Measurements from ENCODE around the gene HDAC3.

The HDAC3 gene

DNA sequence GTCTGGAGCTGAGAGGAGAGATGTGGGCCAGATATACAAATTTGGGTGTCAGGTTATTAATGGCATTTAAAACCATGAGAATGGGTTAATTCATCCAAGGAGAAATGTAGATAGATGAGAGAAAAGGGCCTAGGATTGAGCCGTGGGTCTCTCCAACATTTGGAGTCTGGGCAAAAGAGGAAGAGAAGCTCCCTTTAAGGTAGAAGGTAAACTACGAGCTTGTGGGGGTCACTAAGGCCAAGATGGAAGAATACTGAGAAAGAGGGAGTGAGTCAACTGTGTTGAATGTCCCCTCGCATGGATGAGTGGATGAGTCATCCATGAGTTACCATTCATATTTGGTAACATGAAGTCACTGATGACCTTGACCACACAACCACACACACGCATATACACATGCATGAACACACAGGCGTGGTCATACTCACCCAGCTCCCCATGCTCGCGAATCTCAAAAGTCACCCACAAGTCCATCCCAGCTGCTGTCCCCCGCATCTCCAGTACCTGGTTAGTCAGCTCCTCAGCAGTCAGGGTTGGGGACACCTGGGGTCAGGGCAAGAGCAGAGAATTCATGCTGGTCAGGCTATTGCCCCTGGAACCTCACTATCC, 21.4 kb upstream of the HDAC3 start:
- DNase-seq, result no peak

DNA sequence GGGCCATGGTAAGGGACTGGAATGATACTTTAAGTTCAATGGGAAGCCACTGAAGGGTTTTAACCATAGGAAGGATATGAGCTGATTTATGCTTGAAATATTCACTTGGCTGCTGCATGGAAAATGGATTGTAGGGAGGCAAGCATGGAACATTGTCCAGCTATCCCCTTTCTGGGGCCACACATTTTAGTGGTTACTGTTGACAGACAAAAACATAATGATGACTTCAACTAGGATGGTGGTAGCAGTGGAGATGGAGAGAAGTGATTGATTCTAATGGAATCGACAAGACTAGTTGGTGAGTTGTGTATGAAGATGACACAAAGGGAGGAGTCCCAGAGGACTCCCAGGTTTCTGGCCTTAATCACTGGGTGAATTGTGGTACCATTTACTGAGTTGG, 20.8 kb upstream of the HDAC3 start:
- DNase-seq, result no peak

DNA sequence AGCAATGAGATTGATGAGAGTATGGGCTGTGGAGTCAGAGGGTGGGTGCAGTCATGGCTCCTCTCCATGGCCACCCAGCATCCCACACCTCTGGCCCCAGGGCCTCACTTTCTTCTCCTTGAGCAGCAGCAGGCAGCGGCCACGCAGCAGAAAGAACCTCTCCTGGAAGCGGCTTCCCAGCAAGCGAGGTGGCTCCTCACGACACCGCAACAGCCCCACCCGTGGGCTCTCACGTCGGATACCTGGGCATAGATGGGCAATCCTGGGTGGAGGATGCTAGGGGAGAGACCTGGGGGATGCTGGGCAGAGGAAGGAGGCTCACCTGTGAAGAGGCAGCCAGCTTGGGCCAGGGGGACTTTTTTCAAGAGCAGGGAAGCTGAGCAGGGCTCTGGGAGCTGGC, 19.7 kb upstream of the HDAC3 start:
- no peak for DNase-seq

DNA sequence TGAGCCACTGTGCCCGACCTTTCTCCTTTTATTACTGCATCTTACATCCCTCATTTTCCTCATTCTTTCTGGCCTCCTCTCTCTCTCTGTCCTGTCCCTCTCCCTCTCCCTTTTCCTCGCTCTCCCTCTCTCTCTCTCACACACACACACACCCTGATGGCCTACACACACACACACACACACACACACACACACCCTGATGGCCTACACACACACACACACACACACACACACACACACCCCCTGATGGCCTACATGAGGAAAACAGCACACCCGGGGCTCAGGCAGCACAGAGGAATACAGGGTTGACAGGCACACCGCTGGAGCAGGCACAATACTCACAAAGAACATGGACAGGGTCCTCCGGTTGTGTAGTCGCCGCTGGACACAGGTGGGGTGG, 18.4 kb upstream of the HDAC3 start:
- no peak for DNase-seq

DNA sequence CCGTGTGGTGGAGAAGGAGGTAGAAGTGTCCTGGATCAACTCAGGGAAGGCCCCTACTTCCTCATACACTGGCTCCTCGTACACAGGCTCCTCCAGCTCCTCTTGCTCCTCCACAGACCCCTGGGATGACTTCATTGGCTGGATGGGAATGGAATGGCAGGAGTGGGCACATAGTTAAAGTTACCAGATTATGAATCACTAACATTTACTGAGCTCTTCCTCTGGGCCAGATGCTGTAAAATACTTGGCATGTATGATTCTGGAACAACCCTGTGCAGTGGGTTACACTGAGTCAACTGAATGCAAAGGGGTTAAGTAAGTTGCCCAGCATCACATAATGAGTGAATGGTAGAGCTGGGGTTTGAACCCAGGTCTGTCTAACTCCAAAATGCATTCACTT, 17.6 kb upstream of the HDAC3 start:
- DNase-seq, result no peak

DNA sequence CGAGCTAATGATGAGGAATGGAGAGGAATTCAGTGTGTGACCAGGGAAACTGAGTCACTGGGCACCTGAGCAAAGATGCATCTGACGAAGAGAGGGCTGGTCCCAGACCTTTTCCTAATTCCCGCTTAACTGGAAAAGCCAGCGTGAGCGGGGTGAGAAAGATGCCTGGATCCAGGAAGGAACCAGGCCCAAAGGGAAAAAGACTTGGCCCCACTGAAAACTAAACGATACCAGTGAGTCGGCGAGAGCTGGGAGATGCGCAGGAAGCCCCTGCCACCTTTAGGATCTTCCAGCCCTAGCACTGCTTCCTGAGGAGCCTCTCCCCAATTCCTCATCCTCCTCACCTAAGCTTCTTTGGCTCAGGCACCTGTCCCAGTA, 15.1 kb upstream of the HDAC3 start:
- DNase-seq, result no peak

DNA sequence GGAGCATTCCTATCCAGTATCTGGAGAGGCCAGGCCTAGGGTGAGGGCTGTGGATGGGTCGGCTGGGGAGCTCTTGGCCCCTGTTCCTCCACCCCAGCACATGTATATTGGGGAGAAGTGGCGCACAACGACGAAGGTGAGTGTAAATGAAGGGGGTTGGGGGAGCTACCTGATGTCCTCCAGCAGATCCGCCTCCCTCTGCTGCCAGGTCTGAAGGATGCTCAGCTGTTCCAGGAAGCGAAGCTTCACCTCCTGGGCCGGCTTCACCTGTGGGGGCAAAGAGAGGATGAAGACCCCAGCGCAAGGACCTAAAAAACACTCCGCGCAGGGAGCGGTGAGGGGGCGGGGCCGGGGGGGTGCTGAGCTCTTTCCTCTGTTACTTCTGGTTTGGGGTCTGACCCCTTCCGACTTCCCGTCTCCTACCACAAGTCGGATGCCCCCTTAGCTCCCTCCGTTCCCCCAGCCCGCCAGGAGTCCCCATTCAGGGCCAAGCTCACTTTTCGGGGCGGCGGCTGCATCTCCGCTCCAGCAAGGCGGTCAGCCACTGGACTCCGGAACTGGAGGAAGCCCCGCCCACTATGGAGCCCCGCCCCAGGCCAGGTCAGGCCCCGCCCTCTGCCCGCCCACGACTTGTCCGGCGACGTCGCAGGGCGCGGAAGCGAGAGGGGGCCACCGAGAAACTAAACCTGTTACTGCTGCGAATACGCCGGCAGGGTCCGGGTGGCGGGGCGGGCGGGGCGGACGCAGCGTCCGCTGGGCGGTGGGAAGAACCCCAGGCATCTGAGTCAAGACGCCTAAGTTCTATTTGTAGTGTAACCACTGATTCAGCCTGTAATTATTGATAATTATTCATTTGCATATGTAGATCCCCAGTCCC, 14.4 kb upstream of the HDAC3 start, which contains the start of gene FCHSD1:
Gene FCHSD1 (minus strand): TSS at position 568 of the 877 bp plus-strand sequence. CDS start 50 bp downstream, at position 518.
- peak; percentile 77 for DNase-seq

DNA sequence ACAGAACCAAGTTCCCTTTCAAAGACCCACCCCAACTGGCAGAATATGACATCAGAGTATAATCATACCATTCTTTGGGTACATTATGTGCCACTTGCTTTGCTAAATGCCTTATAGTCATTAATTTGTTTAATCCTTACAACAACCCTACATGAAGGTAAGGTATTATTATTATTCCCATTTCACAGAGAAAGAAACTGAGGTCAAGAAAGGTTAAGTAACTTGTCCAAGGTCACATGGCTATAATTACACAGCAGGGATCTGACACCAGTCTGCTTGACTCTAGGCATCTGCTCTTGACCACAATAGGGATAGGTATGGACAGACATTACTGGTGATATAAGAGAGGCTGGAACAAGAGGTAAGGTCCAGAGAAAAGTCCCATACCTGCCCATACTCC, 13.3 kb upstream of the HDAC3 start:
- DNase-seq, result no peak

DNA sequence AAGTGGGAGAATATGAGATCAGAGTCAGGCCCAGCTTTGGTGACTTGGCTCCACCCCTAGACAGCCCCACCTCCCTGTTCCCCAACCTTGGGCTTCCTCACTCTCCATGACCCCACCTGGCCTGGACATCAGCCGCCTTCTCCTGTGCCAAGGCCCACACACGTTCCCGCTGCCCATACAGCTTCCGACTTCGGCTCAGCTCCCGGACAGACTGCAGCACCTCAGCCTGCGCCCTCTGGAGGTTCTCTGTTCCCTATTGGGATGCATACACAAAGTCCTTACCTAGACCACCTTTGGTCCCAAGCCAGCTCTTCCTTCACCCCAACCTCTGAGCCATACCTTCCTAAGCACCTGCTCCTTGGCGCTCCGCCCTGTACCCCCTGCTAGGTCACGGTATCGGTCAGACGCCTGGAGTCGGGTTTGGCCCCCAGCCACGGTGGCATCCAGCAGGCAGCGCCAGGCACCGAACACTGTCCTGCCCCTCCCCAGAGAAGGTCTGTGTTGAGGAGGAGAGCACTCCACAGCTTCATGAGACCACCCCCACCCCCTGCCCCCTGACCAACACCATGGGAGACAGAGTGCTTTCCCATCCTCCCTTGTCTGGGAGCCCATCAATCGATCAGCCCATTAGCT, 12.5 kb upstream of the HDAC3 start:
- DNase-seq, result no peak

DNA sequence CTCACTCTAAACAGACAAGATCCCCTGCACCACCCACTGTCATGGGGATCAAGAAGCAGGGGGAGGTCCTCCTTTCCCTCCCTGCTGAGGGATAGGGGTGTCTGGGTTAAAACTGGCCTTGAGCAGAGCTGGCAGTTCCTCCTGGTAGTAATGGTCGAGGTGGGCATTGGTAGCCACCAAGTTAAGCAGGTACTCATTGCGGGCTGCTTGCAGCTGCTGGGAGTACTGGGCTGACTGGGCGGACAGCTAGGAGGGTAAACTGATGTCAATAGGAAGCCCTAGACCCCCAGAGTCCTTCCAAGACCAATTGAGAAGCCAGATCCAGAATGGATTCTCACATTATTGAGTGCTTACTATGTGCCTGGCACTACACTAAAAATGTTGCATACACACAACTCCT, 11.2 kb upstream of the HDAC3 start:
- no peak for DNase-seq

DNA sequence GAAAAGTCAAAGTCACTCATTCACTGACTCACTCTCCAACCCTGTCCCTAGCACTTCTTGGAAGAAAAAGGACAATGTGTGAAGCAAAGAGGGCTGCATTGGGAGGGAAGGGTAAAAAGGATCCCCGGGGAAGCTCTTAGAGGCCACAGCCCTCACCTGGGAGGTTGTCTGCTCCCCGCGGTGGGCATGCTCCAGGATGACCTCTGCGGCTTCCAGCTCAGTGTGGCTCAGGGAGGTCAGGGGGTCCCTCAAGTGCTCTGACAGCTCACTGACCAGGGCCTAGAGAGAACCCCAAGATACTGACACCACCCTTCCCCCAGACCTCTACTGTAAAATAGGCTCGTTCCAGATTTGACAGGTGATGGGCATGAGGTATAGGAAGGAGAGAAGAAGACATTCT, 10.6 kb upstream of the HDAC3 start:
- DNase-seq, result no peak

DNA sequence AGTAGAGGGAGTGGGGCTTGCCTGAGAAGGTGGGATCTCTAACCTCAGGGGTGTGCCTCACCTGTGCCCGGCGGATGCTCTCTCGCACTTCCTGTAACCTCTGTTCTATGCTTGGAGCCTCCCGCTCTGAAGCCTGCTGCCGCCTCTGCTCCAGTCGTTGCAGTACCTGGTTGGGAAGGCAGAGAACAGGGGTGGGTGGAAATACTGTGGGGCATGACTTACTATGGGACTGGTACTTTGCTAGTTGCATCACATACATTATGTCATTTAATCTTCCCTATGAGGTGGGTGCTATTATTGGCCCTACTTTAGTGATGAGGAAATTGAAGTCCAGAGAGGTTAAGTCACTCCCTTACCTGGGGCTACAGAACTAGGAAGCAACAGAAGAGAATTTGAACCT, 9.4 kb upstream of the HDAC3 start:
- DNase-seq, result no peak

DNA sequence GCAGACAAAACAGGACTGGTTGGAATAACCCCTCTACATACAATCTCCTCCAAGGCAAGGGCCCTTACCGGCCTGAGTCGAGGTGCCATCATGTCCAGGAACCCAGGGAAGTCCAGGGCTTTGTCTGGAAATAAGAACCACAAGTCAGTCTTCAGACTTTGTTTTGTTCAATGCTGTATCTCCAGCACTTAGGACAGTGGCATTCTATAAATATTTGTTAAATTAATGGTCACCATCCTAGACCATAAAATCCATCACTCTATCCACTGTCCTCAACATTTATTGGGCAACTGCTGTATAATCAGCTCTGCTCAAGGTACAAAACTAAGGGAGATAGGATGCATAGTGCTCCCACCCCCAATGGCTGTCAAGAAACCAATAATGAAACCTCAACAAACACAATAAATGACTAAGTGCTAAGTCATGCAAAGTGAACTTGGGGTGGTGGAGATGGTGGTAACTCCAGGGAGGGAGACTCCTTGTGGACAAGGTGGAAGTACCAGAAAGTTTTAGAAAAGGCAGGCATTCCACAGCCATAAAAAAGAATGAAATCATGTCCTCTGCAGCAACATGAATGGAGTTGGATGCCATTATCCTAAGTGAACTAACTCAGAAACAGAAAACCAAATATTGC, 5.1 kb upstream of the HDAC3 start:
- DNase-seq, result no peak

DNA sequence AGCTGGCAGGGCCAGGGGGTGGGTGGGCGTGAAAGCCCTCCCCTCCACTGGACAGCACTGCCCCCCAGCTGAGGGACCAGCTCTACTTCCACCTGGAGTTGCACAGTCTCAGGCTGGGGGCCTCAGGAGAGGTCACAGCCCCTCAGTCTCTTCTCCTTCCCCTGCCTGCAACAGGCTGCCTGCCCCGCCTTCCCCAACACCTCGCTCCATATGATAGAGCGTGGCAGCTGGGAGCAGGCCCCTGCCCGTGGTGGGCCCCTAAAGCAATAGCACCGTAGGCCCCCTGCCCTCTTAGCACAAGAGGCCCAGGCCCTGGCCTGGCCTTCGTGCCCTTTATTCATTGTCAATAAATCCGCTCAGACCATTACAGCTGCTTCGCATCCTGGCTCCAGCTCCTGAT, 4.0 kb upstream of the HDAC3 start:
- no peak for DNase-seq

DNA sequence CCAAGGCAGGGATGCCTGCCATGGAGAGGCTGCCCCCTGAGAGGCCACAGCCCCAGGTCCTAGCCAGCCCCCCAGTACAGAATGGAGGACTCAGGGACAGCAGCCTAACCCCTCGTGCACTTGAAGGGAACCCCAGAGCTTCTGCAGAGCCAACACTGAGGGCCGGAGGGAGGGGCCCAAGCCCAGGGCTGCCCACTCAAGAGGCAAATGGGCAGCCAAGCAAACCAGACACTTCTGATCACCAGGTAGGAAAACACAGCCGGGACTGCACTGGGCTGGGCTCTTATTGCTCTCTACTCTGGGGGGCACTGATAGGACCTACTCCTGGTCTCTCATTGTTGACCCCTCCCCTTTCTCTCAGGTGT, 3.4 kb upstream of the HDAC3 start:
- no peak for DNase-seq

DNA sequence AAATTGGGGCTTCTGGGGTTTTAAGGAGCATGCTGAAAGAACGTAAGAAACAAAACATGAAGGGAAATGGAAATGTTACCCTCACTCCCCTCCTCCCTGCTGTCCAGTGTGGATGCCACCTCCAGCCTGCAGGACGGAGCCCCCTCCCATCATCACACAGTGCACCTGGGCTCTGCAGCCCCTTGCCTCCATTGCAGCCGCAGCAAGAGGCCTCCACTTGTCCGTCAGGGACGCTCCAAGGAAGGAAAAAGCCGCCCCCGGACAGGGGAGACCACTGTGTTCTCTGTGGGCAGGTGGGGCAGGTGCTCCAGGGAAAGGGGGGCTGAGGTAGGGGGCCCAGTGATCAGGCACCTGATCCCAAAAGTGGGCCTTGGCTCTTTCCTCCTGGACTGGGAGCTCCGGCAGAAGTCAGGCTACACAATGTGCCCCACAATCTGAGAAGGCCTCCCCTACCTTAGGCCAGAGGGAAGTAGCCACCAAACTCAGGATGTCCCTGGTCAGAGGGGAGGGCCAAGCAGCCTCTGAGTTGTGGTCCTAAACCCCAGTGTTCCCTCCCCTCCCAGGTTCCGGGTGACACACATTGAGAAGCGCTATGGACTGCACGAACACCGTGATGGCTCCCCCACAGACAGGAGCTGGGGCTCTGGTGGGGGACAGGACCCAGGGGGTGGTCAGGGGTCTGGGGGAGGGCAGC, 2.9 kb upstream of the HDAC3 start:
- DNase-seq, result no peak

DNA sequence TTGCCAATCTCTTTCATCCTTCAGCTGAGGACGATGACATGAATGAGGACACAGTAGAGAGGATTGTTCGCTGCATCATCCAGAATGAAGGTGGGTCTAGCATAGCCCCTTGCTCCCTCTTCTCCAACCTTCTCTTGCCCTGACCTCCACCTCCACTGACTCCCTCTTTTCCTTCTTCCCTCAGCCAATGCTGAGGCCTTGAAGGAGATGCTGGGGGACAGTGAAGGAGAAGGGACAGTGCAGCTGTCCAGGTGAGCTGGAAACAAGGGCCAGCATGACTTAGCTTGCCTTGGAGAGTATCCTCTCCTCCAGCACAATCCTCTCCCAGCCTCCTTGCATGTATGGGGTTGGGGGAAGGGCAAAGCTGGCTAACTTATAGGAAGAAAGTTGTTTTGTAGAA, 2.1 kb upstream of the HDAC3 start:
- DNase-seq, result no peak

DNA sequence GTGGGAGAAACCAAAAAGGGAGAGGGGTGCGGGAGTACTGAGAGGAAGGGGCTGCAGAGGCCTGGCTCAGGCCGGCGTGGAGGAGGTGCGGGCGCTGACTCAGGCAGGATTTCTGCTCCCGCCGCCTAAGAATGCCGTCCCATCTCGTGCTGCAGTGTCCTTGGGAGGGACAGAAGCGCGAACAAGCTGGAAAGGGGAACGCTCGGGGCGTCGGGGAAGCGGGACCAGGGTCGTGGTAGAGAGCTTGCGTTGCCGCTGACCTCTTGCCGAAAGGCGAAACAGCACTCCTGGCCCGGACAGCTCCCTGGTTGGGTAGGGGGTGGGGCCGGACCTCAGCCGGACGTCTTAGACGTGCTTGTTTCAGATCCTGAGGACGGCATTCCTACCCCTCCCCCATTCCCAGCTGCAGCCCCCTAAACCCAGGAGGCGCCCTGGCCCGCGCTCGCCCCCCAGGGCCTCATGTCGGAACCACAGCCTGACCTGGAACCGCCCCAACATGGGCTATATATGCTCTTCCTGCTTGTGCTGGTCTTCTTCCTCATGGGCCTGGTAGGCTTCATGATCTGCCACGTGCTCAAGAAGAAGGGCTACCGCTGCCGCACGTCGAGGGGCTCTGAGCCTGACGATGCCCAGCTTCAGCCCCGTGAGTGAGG, 1.2 kb upstream of the HDAC3 start:
- peak; percentile 48 for DNase-seq

DNA sequence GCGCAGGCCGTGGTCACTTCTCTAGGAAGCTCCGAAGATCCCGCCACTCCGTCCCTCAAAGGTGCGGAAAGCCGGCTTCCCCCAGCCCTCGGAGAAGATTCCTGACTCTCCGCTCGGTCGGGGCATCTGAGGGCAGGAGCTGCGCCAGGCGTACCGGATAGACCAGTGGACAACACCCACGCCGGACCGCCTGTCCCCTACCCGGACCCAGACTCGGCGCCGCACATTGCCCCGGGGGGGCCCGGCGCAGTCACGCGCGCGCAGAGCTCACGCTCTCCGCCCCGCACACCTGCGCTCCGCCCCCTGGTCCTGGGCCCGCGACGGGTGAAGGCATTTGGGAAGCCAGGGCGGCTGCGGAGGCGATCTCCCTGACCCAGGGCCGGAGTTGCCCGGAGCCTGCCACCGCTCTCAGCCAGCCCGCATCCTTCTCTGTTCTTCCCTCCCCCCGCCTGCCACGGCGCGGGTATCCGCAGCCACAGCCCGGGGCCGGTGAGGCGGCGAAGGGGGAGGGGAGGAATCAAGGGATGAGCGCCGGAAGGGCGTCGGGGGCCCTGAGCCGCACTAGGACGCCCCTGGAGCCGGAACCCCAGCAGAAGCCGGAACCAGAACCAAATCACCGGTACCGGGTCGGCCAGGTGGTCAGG, 596 bp upstream of the HDAC3 start:
- peak; percentile 51 for DNase-seq

DNA sequence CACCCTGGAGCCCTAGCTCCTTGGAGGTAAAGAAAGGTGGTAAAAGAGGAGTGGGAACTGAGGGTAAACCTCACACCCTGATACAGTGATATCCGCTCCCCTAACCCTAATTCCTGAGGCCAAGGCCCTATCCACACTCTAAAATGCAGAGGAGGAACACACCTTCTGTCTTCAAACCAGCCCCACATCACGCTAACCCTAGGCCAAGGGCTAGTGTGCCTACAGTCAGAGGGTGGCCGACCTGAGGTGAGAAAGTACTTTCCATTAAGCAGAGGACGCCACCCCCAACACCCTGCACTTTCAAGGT, 590 bp downstream of the HDAC3 start:
- DNase-seq, result no peak

DNA sequence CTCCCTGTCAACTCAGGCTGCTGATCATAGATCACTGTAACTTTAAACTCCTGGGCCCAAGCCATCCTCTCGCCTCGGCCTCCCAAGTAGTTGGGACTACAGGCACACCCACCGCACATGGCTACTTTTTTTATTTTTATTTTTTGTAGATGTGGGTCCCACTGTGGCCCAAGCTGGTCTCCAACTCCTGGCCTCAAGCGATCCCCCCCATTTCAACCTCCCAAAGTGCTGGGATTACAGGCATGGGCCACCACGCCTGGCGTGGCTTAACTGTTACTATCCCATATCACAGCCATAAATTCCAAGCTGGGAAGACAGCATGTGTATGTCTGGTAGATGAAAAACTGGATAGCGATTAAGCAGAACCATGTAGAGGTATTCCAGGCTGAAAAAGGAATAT, 1.0 kb downstream of the HDAC3 start:
- DNase-seq, result no peak

DNA sequence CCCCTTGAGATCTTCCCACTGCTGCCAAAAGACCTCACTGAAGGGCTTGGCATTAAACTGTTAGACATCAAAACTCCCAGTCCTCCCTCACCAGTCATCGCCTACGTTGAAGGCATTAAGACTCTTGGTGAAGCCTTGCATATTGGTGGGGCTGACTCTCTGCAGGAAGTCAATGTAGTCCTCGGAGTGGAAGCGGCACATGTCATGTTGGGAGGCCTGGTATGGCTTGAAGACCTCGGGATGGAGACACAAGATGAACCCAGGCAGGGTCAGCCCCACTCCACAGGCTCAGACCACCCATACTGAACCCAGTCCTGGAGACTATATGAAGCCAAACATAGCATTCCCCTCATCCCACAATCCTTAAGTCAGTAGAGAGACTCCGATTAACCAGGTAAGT, 1.9 kb downstream of the HDAC3 start:
- DNase-seq, result no peak
